Measurements from ENCODE around the gene PAQR5.

Gene PAQR5

DNA sequence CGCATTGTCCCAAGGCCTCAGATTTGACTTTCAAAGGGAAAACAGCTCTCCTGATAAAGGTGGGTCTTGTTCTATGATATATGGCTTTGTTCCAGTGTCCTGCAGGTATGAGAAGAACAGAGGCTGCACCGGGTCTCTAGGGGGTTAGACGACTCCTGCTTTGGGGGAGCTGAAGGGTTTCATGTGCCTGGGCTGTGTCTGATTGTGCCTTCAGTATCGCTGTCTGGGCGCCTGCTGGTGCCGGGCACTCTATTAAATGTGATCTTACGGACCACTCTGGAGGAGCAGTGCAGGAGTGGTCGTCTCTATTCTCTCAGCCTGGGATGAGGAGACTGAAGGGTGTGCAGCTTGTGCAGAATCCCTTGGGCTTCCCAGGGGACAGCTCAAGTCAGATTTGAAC, 16.0 kb downstream of the PAQR5 start:
- 93 to 94% methylated on average over 8 of the region's 8 CpGs for WGBS, 2 experiments
- Histone ChIP-seq H3K4me3 (ENCODE audit: insufficient read depth, low read depth, low read length) (no peak overlapping the region), H3K36me3 (ENCODE audit: control insufficient read depth, insufficient read depth, low read length) (no peaks in the 10 kb centered on the region), H3K27me3 (ENCODE audit: control insufficient read depth, insufficient read depth, low read length, poor library complexity, severe bottlenecking) (no peaks in the 10 kb centered on the region), H3K4me1 (ENCODE audit: control insufficient read depth, insufficient read depth, low read length) (no peaks in the 10 kb centered on the region), H3K9me3 (ENCODE audit: control insufficient read depth, low read length) (no peaks in the 10 kb centered on the region), H3K27ac (ENCODE audit: insufficient read depth, low read depth, low read length, poor library complexity, severe bottlenecking) (no peak overlapping the region)

DNA sequence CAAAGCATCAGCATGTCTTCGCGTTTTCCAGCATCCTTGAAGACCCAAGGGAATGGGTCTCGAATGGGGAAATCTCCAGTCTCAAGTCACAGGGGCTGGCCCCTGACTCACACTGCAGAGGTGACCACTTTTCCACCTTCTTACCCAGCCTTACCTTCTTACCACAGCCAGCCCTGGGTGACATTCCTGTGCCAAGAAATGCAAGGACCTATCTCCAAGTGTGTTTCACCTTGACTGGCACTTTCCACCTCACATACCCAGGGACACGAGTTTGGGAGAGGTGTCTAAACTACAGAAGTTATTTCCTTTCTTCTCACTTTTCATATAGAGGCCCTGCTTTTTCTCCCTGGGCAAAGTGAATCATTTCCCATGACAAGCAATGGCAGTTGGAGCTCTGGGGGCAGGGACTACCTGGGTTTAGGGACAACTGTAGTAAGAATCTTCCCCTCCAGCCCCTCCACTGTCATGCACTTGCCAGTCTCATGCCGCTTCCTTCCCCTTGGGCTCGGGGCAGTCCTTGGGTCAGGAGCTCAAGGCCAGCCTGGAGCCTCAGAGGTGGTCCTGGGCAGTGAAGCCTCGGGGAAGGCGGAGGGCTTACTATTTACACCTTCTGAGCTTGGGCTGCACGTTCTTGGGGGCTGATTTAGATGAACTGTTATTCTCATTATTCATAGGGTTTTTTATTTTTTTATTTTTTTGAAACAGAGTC, 16.8 kb downstream of the PAQR5 start:
- no peak overlapping the region for H3K4me3 ChIP-seq (ENCODE audit: insufficient read depth, low read depth, low read length)
- H3K27me3 ChIP-seq (ENCODE audit: control insufficient read depth, insufficient read depth, low read length, poor library complexity, severe bottlenecking) = no peaks in the 10 kb centered on the region
- H3K4me1 ChIP-seq (ENCODE audit: control insufficient read depth, insufficient read depth, low read length) = no peaks in the 10 kb centered on the region
- H3K36me3 ChIP-seq (ENCODE audit: control insufficient read depth, insufficient read depth, low read length) = no peaks in the 10 kb centered on the region
- no peaks in the 10 kb centered on the region for H3K9me3 ChIP-seq (ENCODE audit: control insufficient read depth, low read length)
- 94 to 96% methylated on average over 9 of the region's 9 CpGs for WGBS, 2 experiments
- H3K27ac ChIP-seq (ENCODE audit: insufficient read depth, low read depth, low read length, poor library complexity, severe bottlenecking) = no peak overlapping the region

DNA sequence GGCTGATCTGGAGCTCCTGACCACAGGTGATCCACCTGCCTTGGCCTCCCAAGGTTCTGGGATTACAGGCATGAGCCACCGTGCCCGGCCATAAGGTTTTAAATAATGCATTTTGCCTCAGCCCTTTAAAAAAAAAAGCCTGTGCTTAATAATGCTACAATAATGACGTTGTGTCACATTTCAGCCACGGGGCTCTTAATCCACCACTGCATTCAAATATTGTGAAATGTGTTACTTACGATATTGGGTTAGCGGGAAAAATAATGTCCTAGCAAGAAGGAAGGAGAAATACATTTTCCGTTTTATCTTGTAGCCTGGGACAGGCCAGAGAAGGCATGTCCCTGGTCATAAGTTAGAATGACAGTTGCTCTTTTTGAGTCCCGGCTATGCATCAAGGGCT, 17.6 kb downstream of the PAQR5 start:
- Histone ChIP-seq H3K27ac (ENCODE audit: insufficient read depth, low read depth, low read length, poor library complexity, severe bottlenecking) (no peak overlapping the region), H3K4me3 (ENCODE audit: insufficient read depth, low read depth, low read length) (no peak overlapping the region), H3K4me1 (ENCODE audit: control insufficient read depth, insufficient read depth, low read length) (no peaks in the 10 kb centered on the region), H3K36me3 (ENCODE audit: control insufficient read depth, insufficient read depth, low read length) (no peaks in the 10 kb centered on the region), H3K27me3 (ENCODE audit: control insufficient read depth, insufficient read depth, low read length, poor library complexity, severe bottlenecking) (no peaks in the 10 kb centered on the region), H3K9me3 (ENCODE audit: control insufficient read depth, low read length) (no peaks in the 10 kb centered on the region)
- 95 to 96% methylated on average over 8 of the region's 8 CpGs for WGBS, 2 experiments

DNA sequence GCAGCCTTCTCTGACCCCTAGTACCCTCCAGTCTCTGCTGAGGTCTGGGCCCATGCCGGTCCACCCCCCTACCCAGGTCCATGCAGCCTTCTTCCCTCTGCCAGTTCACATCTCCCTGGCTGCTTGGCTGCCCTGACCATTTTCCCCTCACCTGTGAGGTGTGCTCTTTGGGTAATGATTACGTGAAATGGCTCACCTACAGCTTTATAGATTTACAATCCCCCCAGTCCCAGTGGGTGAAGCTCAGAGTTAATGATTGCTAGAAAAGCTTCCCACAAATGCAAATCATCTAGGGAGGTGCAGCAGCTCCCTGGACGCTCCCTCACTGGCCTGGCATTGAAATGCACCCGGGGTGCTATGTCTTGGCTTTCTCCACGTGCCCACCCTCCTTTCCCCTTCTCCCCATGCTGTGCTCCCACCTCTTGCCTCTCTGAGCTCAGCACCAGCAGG, 18.7 kb downstream of the PAQR5 start:
- H3K9me3 ChIP-seq (ENCODE audit: control insufficient read depth, low read length) = no peaks in the 10 kb centered on the region
- no peak overlapping the region for H3K27ac ChIP-seq (ENCODE audit: insufficient read depth, low read depth, low read length, poor library complexity, severe bottlenecking)
- H3K36me3 ChIP-seq (ENCODE audit: control insufficient read depth, insufficient read depth, low read length) = no peaks in the 10 kb centered on the region
- H3K27me3 ChIP-seq (ENCODE audit: control insufficient read depth, insufficient read depth, low read length, poor library complexity, severe bottlenecking) = no peaks in the 10 kb centered on the region
- H3K4me1 ChIP-seq (ENCODE audit: control insufficient read depth, insufficient read depth, low read length) = no peaks in the 10 kb centered on the region
- 58 to 66% methylated on average over 5 of the region's 5 CpGs for WGBS, 2 experiments
- H3K4me3 ChIP-seq (ENCODE audit: insufficient read depth, low read depth, low read length) = no peak overlapping the region

DNA sequence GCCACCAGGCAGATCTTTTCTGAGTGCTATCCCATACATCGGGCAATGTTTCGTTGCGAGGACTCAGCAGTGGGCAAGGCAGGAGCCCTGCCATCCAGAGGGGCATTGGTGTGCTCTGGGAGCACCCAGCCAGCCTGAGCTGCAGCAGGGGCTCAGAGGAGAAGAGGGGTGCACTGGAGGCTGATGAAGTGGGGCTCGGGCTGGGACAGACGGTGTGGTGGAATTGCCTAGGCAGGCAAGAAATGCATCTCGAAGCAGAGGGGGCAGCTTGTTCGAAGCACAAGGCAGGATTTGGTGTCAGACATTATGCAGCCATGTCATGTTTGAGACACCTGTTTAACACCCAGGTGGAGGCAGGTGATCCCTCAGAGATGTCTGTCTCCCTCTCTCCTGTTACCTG, 19.3 kb downstream of the PAQR5 start:
- Histone ChIP-seq H3K4me3 (ENCODE audit: insufficient read depth, low read depth, low read length) (no peak overlapping the region), H3K9me3 (ENCODE audit: control insufficient read depth, low read length) (no peaks in the 10 kb centered on the region), H3K4me1 (ENCODE audit: control insufficient read depth, insufficient read depth, low read length) (no peaks in the 10 kb centered on the region), H3K27ac (ENCODE audit: insufficient read depth, low read depth, low read length, poor library complexity, severe bottlenecking) (no peak overlapping the region), H3K27me3 (ENCODE audit: control insufficient read depth, insufficient read depth, low read length, poor library complexity, severe bottlenecking) (no peaks in the 10 kb centered on the region), H3K36me3 (ENCODE audit: control insufficient read depth, insufficient read depth, low read length) (no peaks in the 10 kb centered on the region)
- WGBS, 2 experiments = 96% methylated on average over 7 of the region's 7 CpGs

DNA sequence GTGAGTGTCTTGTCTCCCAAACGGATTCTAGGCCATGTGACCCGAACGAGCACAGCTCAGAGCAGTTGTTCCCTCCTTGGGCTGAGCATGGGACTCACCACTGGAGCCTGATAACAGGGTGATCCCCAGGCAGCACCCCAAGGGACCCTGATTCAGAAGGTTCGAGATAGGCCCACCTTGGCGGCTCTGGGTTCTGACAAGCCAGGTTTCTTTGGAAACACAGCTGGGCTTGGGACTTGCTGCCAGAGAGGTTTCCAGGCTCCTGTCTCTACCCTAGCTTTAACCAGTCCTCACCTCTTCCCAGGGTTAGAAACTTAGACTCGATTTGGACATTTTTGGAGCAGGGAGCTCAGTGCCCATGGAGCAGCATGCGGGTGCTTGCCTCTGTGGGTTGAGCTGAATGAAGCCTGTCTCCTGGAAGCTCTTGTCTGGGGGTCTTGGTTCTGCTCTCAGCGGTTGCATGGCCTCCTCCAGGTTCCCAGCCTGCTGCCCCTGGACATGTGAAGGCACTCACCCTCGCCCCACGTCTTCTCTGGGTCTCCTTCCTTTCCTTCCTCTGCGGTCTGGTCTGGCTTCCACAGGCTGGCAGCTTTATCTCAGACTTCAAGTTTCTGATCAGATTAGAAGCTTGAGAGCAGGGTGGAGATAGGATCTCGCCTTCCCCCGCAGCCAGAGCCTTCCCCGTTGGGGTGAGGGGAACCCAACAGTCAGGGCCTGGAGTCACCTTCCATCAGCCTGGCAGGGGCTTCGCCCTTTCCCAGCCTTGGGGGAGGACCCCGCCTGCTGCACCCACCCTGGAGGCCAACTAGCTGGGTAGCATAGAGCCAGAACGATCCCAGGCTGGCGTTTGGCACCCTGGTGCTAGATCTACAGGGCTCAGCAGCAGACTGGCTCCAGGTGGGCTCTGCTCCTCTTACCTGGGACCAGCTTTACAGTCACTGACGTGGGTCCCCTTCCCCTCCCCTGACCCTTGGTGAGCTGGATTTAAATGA, 21.0 kb downstream of the PAQR5 start:
- no peak overlapping the region for H3K27ac ChIP-seq (ENCODE audit: insufficient read depth, low read depth, low read length, poor library complexity, severe bottlenecking)
- WGBS, 2 experiments = 90 to 91% methylated on average over 19 of the region's 19 CpGs

DNA sequence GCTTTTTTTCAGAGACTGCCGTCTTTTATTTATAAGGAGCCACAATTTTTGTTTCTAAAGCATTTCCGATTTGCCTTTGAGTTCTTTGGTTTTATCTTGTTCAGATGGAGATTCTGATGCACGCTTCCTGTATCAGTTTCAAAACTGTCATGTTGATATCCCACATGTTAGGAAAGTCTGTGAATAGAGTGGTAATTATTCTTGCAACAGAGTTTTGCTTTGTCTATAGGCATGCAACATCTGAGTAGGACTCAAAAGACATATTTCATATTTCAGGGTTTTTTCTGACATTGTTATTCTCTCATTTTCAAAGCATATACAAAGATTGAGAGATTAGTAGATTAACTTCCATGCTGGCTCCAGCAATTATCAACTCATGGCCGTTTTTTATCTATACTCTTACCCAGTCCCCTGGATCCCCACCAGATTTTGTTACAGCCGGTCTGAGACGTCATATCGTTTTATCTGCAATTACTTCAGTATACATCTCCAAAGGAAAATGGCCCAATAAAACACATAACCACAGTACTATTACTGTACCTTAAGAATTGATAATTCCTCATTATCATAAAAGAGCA, 22.4 kb downstream of the PAQR5 start:
- no peak overlapping the region for H3K27ac ChIP-seq (ENCODE audit: insufficient read depth, low read depth, low read length, poor library complexity, severe bottlenecking)
- 79 to 80% methylated on average over 7 of the region's 7 CpGs for WGBS, 2 experiments
- H3K27me3 ChIP-seq (ENCODE audit: control insufficient read depth, insufficient read depth, low read length, poor library complexity, severe bottlenecking) = no peaks in the 10 kb centered on the region
- H3K4me1 ChIP-seq (ENCODE audit: control insufficient read depth, insufficient read depth, low read length) = peaks cover 4% of the 10 kb centered on the region
- no peaks in the 10 kb centered on the region for H3K9me3 ChIP-seq (ENCODE audit: control insufficient read depth, low read length)
- no peak overlapping the region for H3K4me3 ChIP-seq (ENCODE audit: insufficient read depth, low read depth, low read length)
- no peaks in the 10 kb centered on the region for H3K36me3 ChIP-seq (ENCODE audit: control insufficient read depth, insufficient read depth, low read length)

More for the DNA sequence above, 21.0 kb downstream of the PAQR5 start:
- H3K4me1 ChIP-seq (ENCODE audit: control insufficient read depth, insufficient read depth, low read length) = peaks cover 4% of the 10 kb centered on the region
- no peaks in the 10 kb centered on the region for H3K36me3 ChIP-seq (ENCODE audit: control insufficient read depth, insufficient read depth, low read length)
- H3K9me3 ChIP-seq (ENCODE audit: control insufficient read depth, low read length) = no peaks in the 10 kb centered on the region
- H3K4me3 ChIP-seq (ENCODE audit: insufficient read depth, low read depth, low read length) = no peak overlapping the region
- H3K27me3 ChIP-seq (ENCODE audit: control insufficient read depth, insufficient read depth, low read length, poor library complexity, severe bottlenecking) = no peaks in the 10 kb centered on the region

DNA sequence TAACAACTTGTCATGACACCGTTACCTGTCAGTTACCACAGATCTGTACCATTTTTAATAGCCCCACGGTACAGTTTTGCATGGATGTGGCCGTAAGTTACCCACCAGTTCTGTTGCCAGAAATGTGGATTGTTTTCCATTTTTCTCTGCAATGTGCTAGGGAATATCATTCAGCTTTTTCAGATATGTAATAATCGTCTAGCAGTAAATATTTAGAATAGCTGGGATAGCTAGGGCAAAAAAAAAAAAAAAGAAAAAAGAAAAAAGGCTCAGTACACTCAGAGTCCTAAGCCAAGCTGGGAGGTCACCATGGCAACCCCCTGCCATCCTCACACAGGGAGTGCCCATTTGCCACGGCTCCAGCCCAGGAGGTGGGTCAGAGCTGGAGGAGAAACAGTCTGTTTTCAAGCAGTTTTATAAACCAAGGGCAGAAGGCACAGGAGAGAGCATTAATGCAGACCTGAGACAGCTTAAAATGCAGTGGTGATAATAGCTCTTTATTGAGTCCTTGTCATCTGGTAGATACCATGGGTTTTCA, 25.2 kb downstream of the PAQR5 start:
- no peaks in the 10 kb centered on the region for H3K9me3 ChIP-seq (ENCODE audit: control insufficient read depth, low read length)
- H3K27me3 ChIP-seq (ENCODE audit: control insufficient read depth, insufficient read depth, low read length, poor library complexity, severe bottlenecking) = no peaks in the 10 kb centered on the region
- H3K4me1 ChIP-seq (ENCODE audit: control insufficient read depth, insufficient read depth, low read length) = peaks cover 4% of the 10 kb centered on the region
- 76 to 83% methylated on average over 4 to 5 of the region's 5 CpGs for WGBS, 2 experiments
- H3K4me3 ChIP-seq (ENCODE audit: insufficient read depth, low read depth, low read length) = no peak overlapping the region
- H3K36me3 ChIP-seq (ENCODE audit: control insufficient read depth, insufficient read depth, low read length) = no peaks in the 10 kb centered on the region
- H3K27ac ChIP-seq (ENCODE audit: insufficient read depth, low read depth, low read length, poor library complexity, severe bottlenecking) = no peak overlapping the region

DNA sequence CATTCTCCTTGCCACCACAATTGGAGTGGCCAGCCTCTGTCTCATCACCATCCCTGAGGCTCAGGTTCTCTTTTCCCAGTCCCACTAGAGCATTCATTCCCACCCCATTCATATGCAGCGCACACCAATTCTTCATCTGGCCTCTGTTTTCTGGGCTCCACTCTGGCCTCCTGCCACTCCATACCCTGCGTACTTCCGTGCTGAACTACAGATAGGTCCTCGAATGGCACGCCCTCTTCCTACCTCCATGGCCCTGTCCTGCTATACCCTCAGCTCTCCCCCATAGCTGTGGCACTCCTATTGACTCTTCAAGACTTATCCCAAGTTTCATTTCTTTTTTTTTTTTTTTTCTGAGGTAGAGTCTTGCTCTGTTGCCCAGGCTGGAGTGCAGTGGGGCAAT, 25.9 kb downstream of the PAQR5 start:
- no peak overlapping the region for H3K27ac ChIP-seq (ENCODE audit: insufficient read depth, low read depth, low read length, poor library complexity, severe bottlenecking)
- H3K4me1 ChIP-seq (ENCODE audit: control insufficient read depth, insufficient read depth, low read length) = peaks cover 4% of the 10 kb centered on the region
- H3K27me3 ChIP-seq (ENCODE audit: control insufficient read depth, insufficient read depth, low read length, poor library complexity, severe bottlenecking) = no peaks in the 10 kb centered on the region
- H3K4me3 ChIP-seq (ENCODE audit: insufficient read depth, low read depth, low read length) = no peak overlapping the region
- H3K9me3 ChIP-seq (ENCODE audit: control insufficient read depth, low read length) = no peaks in the 10 kb centered on the region
- no peaks in the 10 kb centered on the region for H3K36me3 ChIP-seq (ENCODE audit: control insufficient read depth, insufficient read depth, low read length)
- 93 to 94% methylated on average over 5 of the region's 5 CpGs for WGBS, 2 experiments
